Measurements from ENCODE around the gene RAB22A. TPM values are rescaled to one million over a fixed set of nuclear protein-coding genes. Genes with fewer than 3 reads are reported as not detected.

Gene RAB22A
- total RNA-seq, 1 donor from 2014 or later: 9.5 TPM

DNA sequence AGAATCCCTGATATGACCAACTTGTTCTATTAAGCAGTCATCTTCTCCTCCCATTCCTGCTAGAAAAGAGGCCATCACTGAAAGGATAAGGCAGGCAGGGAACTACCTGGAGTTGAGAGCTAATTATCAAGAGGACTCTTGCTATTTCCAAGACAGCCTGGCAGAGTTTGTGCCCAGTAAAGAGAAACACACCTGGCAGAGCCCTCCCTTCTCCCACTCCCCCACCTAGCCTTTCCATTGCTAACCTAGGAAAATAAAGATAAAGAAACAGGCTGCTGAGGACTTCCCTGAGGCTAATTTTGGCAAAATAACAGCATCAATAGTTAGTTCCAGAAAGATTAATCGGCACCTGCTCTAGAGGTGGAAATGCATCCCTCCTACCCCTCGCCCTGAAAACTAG lies 20.4 kb upstream of the RAB22A start:
- H3K4me1 Mint-ChIP-seq (ENCODE audit: low read depth, unreplicated experiment): peaks cover 8% of the 10 kb centered on the region
- no peaks in the 10 kb centered on the region for H3K27me3 Mint-ChIP-seq (ENCODE audit: unreplicated experiment)
- TF ChIP-seq, protein P1, sequence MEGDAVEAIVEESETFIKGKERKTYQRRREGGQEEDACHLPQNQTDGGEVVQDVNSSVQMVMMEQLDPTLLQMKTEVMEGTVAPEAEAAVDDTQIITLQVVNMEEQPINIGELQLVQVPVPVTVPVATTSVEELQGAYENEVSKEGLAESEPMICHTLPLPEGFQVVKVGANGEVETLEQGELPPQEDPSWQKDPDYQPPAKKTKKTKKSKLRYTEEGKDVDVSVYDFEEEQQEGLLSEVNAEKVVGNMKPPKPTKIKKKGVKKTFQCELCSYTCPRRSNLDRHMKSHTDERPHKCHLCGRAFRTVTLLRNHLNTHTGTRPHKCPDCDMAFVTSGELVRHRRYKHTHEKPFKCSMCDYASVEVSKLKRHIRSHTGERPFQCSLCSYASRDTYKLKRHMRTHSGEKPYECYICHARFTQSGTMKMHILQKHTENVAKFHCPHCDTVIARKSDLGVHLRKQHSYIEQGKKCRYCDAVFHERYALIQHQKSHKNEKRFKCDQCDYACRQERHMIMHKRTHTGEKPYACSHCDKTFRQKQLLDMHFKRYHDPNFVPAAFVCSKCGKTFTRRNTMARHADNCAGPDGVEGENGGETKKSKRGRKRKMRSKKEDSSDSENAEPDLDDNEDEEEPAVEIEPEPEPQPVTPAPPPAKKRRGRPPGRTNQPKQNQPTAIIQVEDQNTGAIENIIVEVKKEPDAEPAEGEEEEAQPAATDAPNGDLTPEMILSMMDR (IDR thresholded peaks at IDR 0.05; ENCODE audit: partially characterized antibody, unreplicated experiment): no peak
- no peak overlapping the region for H3K27ac Mint-ChIP-seq (ENCODE audit: unreplicated experiment)
- H3K9me3 Mint-ChIP-seq (ENCODE audit: unreplicated experiment): peaks cover 1% of the 10 kb centered on the region
- H3K4me3 Mint-ChIP-seq (ENCODE audit: unreplicated experiment): no peak overlapping the region
- H3K36me3 Mint-ChIP-seq (ENCODE audit: unreplicated experiment): no peaks in the 10 kb centered on the region
- DNase-seq: no peak

DNA sequence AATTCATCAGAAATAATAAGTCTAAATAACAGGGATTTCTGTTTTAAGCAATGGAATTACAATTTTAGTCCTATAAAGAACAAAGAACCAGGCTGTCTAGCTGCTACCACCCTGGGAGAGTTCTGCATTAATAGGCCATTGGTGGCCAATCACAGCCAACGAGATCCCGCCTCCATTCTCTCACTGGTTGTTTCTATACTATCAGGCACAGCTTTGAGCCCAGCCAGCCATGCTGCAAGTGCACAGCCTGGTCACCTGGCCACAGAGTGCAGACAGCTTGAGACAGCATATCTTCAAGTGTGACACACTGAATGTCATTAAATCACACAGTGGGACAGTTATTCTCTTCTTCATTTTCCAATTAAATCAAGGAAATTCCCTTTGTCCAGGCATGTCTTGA lies 16.1 kb upstream of the RAB22A start:
- peak overlapping the region; percentile 47 for H3K4me3 Mint-ChIP-seq (ENCODE audit: unreplicated experiment)
- DNase-seq: peak; percentile 71
- peaks cover 25% of the 10 kb centered on the region for H3K4me1 Mint-ChIP-seq (ENCODE audit: low read depth, unreplicated experiment)

DNA sequence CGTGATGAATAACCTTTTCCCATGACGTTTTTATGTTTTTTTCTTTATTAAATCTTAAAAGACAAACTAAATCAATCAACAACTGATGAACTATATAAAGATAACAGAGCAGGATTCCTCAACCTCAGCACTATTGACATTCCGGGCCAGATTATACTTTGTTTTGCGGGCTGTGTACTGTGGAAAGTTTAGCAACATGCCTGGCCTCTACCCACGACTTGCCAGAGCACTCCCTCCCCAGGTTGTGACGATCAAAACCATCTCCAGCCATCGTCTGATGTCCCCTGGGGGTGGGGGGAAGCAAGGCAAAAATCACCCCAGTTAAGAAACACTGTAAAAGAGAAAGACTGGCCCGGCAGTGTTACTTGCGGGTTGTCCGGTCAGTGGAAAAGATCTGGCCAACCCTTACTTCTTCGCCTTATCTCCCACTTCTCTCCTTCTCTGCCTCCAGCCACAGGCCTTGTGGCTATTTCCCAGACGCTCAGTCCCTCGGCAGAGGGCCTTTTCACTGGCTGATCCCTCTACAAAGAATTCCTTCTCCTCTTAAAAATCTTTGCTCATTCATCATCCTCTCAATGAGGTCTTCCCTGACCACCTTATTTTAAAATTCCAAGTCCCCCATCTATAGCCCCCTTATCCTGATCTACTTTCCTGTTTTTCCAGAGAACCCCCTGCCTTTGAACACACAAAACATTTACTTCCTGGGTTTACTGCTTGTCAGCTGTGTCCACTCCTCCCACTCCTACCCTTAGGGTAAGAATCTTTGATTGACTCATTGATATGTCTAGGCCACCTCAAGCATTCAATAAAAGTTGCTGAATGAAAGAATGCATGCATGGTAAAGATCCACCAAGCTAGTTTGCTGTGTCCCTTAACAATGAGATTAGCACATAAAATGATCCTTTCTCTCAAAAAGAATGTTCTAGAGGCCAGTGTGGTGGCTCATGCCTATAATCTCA lies 14.7 kb upstream of the RAB22A start:
- TF ChIP-seq, protein P1 (IDR thresholded peaks at IDR 0.05; ENCODE audit: partially characterized antibody, unreplicated experiment): no peak
- DNase-seq: no peak
- peaks cover 2% of the 10 kb centered on the region for H3K27me3 Mint-ChIP-seq (ENCODE audit: unreplicated experiment)
- H3K4me1 Mint-ChIP-seq (ENCODE audit: low read depth, unreplicated experiment): peaks cover 25% of the 10 kb centered on the region
- peaks cover 1% of the 10 kb centered on the region for H3K9me3 Mint-ChIP-seq (ENCODE audit: unreplicated experiment)
- peak overlapping the region; percentile 41 for H3K27ac Mint-ChIP-seq (ENCODE audit: unreplicated experiment)
- no peaks in the 10 kb centered on the region for H3K36me3 Mint-ChIP-seq (ENCODE audit: unreplicated experiment)
- no peak overlapping the region for H3K4me3 Mint-ChIP-seq (ENCODE audit: unreplicated experiment)

More for the DNA sequence above, 16.1 kb upstream of the RAB22A start:
- Mint-ChIP-seq H3K27ac (ENCODE audit: unreplicated experiment) (peak overlapping the region; percentile 71), H3K9me3 (ENCODE audit: unreplicated experiment) (peaks cover 1% of the 10 kb centered on the region), H3K36me3 (ENCODE audit: unreplicated experiment) (no peaks in the 10 kb centered on the region), H3K27me3 (ENCODE audit: unreplicated experiment) (peaks cover 2% of the 10 kb centered on the region)
- TF ChIP-seq, protein P1 (IDR thresholded peaks at IDR 0.05; ENCODE audit: partially characterized antibody, unreplicated experiment): no peak

DNA sequence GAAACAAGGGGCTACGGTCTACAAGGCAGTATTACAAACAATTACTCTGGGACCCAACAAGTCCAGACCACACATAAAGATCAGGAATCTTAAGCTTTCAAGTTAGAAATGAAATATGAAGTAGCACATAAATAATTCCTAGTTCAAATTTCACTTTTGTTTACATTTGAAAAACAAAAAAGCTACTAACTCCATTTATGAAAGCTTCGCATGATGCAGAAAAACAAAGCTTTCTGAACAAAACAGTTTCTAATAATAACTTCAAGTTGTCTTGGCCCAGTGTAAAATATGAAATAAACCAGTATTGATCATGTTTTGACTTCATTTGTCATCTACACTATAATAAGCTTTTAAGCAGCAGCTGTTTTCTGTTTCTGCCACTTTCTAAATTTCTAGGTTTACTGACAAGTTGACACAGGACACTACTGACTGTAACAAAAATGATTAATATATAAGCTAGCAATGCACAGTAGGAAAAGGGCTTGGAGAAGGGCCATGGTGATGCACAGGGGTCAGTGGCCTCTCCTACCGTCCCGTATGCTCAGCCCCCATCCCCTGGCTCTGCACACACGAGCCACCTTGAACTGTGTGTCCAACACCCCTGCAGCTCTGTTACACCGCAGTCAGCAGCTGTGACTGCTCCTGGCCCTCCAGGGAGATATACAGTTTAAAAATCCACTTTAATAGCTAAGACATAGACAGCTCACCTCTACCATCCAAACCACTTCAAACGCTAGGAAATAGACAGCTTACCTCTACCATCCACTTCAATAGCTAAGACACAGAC lies 13.3 kb upstream of the RAB22A start:
- peaks cover 1% of the 10 kb centered on the region for H3K9me3 Mint-ChIP-seq (ENCODE audit: unreplicated experiment)
- peaks cover 6% of the 10 kb centered on the region for H3K36me3 Mint-ChIP-seq (ENCODE audit: unreplicated experiment)
- H3K4me1 Mint-ChIP-seq (ENCODE audit: low read depth, unreplicated experiment): peaks cover 25% of the 10 kb centered on the region
- no peak overlapping the region for H3K4me3 Mint-ChIP-seq (ENCODE audit: unreplicated experiment)
- TF ChIP-seq, protein P1 (IDR thresholded peaks at IDR 0.05; ENCODE audit: partially characterized antibody, unreplicated experiment): no peak
- no peak overlapping the region for H3K27ac Mint-ChIP-seq (ENCODE audit: unreplicated experiment)
- DNase-seq: no peak
- H3K27me3 Mint-ChIP-seq (ENCODE audit: unreplicated experiment): peaks cover 2% of the 10 kb centered on the region

Measured in glutamatergic neuron (in vitro differentiated cells).